H1 (cell line): ENCODE data around the gene GMIP. TPM values are rescaled to one million over a fixed set of nuclear protein-coding genes. Genes with fewer than 3 reads are reported as not detected.

Source experiments
- CTCF ChIA-PET: fragments of 300-600 bp; sonication (Branson Sonifier 250); formaldehyde crosslinking; loops from one replicate; lab custom pipeline; 2021; ENCODE audit not compliant: partially characterized antibody; lab: Charles Lee
- POLR2A ChIA-PET: fragments of 300-600 bp; sonication (Branson Sonifier 250); formaldehyde crosslinking; loops from one replicate; lab custom pipeline; 2021; ENCODE audit warnings: inconsistent platforms; ENCODE audit not compliant: partially characterized antibody; lab: Charles Lee
- DNase-seq, 2 experiments: peaks; one replicate each; pipeline versions ENCODE4 v3.0.0 to v3.0.0-alpha.2; 2010 to 2022; ENCODE audit warnings: low spot score in 2 of 2, low read depth in 1 of 2, mixed read lengths in 1 of 2
- FAIRE-seq: peaks from 2 replicates; lab custom pipeline; 2011; peaks lifted over from hg19 to GRCh38; lab: Jason Lieb, UNC
- H2AFZ ChIP-seq: 2 replicates; pipeline ENCODE4 v1.8.1; 2012; ENCODE audit warnings: low read length, inconsistent platforms
- H2AK5ac ChIP-seq: 2 replicates; pipeline ENCODE4 v1.6.1; 2013; ENCODE audit warnings: low read depth, low read length
- H2BK120ac ChIP-seq: replicated peaks from 2 replicates; pipeline ENCODE3; 2013; ENCODE audit warnings: low read depth, low read length, inconsistent platforms
- H2BK12ac ChIP-seq: 2 replicates; pipeline ENCODE4 v1.6.1; 2013; ENCODE audit warnings: low read depth, low read length
- H2BK15ac ChIP-seq: 2 replicates; pipeline ENCODE4 v1.6.1; 2013; ENCODE audit warnings: low read length
- H2BK20ac ChIP-seq: 2 replicates; pipeline ENCODE4 v1.6.1; 2013; ENCODE audit warnings: low read length
- H2BK5ac ChIP-seq: 2 replicates; pipeline ENCODE4 v1.6.1; 2013; ENCODE audit warnings: low read depth, low read length
- H3K14ac ChIP-seq: 2 replicates; pipeline ENCODE4 v1.6.1; 2013; ENCODE audit warnings: inconsistent platforms; ENCODE audit not compliant: insufficient read length
- H3K18ac ChIP-seq: 2 replicates; pipeline ENCODE4 v1.6.1; 2013; ENCODE audit warnings: low read length; ENCODE audit errors: extremely low read depth
- H3K23ac ChIP-seq: 2 replicates; pipeline ENCODE4 v1.6.1; 2013; ENCODE audit warnings: inconsistent platforms; ENCODE audit not compliant: insufficient read length
- H3K23me2 ChIP-seq: 2 replicates; pipeline ENCODE4 v1.6.1; 2013; ENCODE audit warnings: low read depth, low read length
- H3K27ac ChIP-seq: 2 replicates; pipeline ENCODE4 v1.6.1; 2011; ENCODE audit warnings: low read depth, low read length, inconsistent platforms
- H3K27me3 ChIP-seq, 4 experiments: replicated peaks in 1 of 4; 1 replicate in 1 of 4; 2 replicates in 3 of 4; pipeline versions ENCODE4 v1.6.1 to v1.8.1; 2011 to 2013; ENCODE audit warnings: low read length in 3 of 4, mild to moderate bottlenecking in 3 of 4, inconsistent platforms in 2 of 4, mixed read lengths in 2 of 4, moderate library complexity in 1 of 4; ENCODE audit not compliant: control insufficient read depth in 3 of 4, insufficient read depth in 3 of 4; ENCODE audit errors: extremely low read depth in 1 of 4
- H3K36me3 ChIP-seq, 4 experiments: 2 replicates each; pipeline versions ENCODE4 v1.6.1 to v1.8.1; 2011 to 2013; ENCODE audit warnings: mild to moderate bottlenecking in 4 of 4, low read length in 3 of 4, moderate library complexity in 2 of 4, control low read depth in 1 of 4, inconsistent platforms in 1 of 4; ENCODE audit not compliant: insufficient read depth in 4 of 4, control insufficient read depth in 2 of 4
- H3K4ac ChIP-seq: replicated peaks from 2 replicates; pipeline ENCODE3; 2013; ENCODE audit warnings: low read length, low read depth, mixed read lengths, inconsistent platforms; ENCODE audit not compliant: insufficient read length
- H3K4me1 ChIP-seq, 4 experiments: replicated peaks in 1 of 4; 1 replicate in 1 of 4; 2 replicates in 3 of 4; pipeline versions ENCODE4 v1.6.1 to v1.8.1; 2011 to 2013; ENCODE audit warnings: low read length in 3 of 4, inconsistent platforms in 2 of 4, mixed read lengths in 1 of 4; ENCODE audit not compliant: insufficient read depth in 4 of 4, control insufficient read depth in 3 of 4
- H3K4me2 ChIP-seq, 2 experiments: 2 replicates each; pipeline versions ENCODE4 v1.6.1 to v1.8.1; 2011 to 2013; ENCODE audit warnings: low read depth in 2 of 2, low read length in 2 of 2, control low read depth in 1 of 2, inconsistent platforms in 1 of 2, mild to moderate bottlenecking in 1 of 2; ENCODE audit not compliant: insufficient read depth in 1 of 2
- H3K4me3 ChIP-seq, 4 experiments: fragments of 200-600, 300-600 bp in 1 of 4; sonication (generic), shearing (Covaris generic), sonication (Bioruptor Twin) in 1 of 4; 2 replicates each; pipeline versions ENCODE4 v1.5.1 to v1.8.1; 2011 to 2016; ENCODE audit warnings: low read length in 4 of 4, low read depth in 3 of 4, control low read depth in 2 of 4, inconsistent platforms in 2 of 4, mild to moderate bottlenecking in 2 of 4, mixed read lengths in 1 of 4, moderate library complexity in 1 of 4; ENCODE audit not compliant: insufficient read depth in 2 of 4; ENCODE audit errors: extremely low read depth in 1 of 4
- H3K56ac ChIP-seq: replicated peaks from 2 replicates; pipeline ENCODE3; 2013; ENCODE audit warnings: low read depth, mild to moderate bottlenecking, mixed read lengths, low read length, inconsistent platforms; ENCODE audit not compliant: insufficient read length
- H3K79me1 ChIP-seq: 2 replicates; pipeline ENCODE4 v1.6.1; 2013; ENCODE audit warnings: low read depth, low read length, control low read depth
- H3K79me2 ChIP-seq, 2 experiments: 2 replicates each; pipeline versions ENCODE4 v1.6.1 to v1.8.1; 2012 to 2013; ENCODE audit warnings: low read length in 2 of 2, mild to moderate bottlenecking in 2 of 2, inconsistent platforms in 1 of 2; ENCODE audit not compliant: insufficient read depth in 2 of 2, control insufficient read depth in 1 of 2
- H3K9ac ChIP-seq, 4 experiments: replicated peaks in 1 of 4; 1 replicate in 1 of 4; 2 replicates in 3 of 4; pipeline versions ENCODE4 v1.6.1 to v1.8.1; 2011 to 2013; ENCODE audit warnings: low read depth in 3 of 4, low read length in 3 of 4, control low read depth in 2 of 4, mild to moderate bottlenecking in 2 of 4, moderate library complexity in 2 of 4, inconsistent platforms in 1 of 4; ENCODE audit errors: extremely low read depth in 1 of 4
- H3K9me3 ChIP-seq, 2 experiments: 2 replicates each; pipeline versions ENCODE4 v1.6.1 to v1.8.1; 2012 to 2013; ENCODE audit warnings: mild to moderate bottlenecking in 2 of 2, moderate library complexity in 2 of 2, control low read depth in 1 of 2, inconsistent platforms in 1 of 2, low read depth in 1 of 2, low read length in 1 of 2, mixed read lengths in 1 of 2; ENCODE audit not compliant: insufficient read depth in 2 of 2
- H4K20me1 ChIP-seq, 2 experiments: replicated peaks in 1 of 2; 2 replicates each; pipeline versions ENCODE3 to v1.8.1; 2011 to 2013; ENCODE audit warnings: inconsistent platforms in 2 of 2, low read length in 2 of 2, mild to moderate bottlenecking in 1 of 2; ENCODE audit not compliant: insufficient read depth in 2 of 2, control insufficient read depth in 1 of 2
- H4K5ac ChIP-seq: 2 replicates; pipeline ENCODE4 v1.6.1; 2013; ENCODE audit warnings: low read length, low read depth, mixed read lengths, inconsistent platforms; ENCODE audit not compliant: insufficient read length
- H4K8ac ChIP-seq: 2 replicates; pipeline ENCODE4 v1.8.0; 2013; ENCODE audit warnings: mild to moderate bottlenecking, moderate library complexity, low read length, inconsistent platforms; ENCODE audit not compliant: insufficient read depth; ENCODE audit errors: extremely low read depth
- H4K91ac ChIP-seq: replicated peaks from 2 replicates; pipeline ENCODE3; 2013; ENCODE audit warnings: low read length, mixed read lengths, inconsistent platforms; ENCODE audit not compliant: insufficient read length
- ATF2 ChIP-seq: IDR thresholded peaks from 2 replicates; pipeline ENCODE4 v1.6.1; 2012; ENCODE audit warnings: low read length, inconsistent platforms
- GABPA ChIP-seq: IDR thresholded peaks from 2 replicates; pipeline ENCODE4 v1.6.1; 2011; ENCODE audit warnings: mild to moderate bottlenecking, low read length, moderate library complexity, borderline replicate concordance; ENCODE audit not compliant: insufficient read depth
- HDAC2 ChIP-seq, 2 experiments: fragments of 300-600 bp in 1 of 2; sonication (generic) in 1 of 2; IDR thresholded peaks; 2 replicates each; pipeline ENCODE4 v1.6.1; 2011 to 2012; ENCODE audit warnings: low read depth in 2 of 2, low read length in 2 of 2, mild to moderate bottlenecking in 2 of 2, moderate library complexity in 2 of 2, borderline replicate concordance in 1 of 2, inconsistent platforms in 1 of 2
- KDM1A ChIP-seq: fragments of 200-600, 300-600 bp; sonication (generic); IDR thresholded peaks from 2 replicates; pipeline ENCODE4 v1.7.1; 2016; ENCODE audit warnings: mild to moderate bottlenecking, low read length, borderline replicate concordance
- MAX ChIP-seq: IDR thresholded peaks from 2 replicates; pipeline ENCODE4 v1.6.1; 2012; ENCODE audit warnings: inconsistent platforms
- NANOG ChIP-seq: IDR thresholded peaks from 2 replicates; pipeline ENCODE4 v1.6.1; 2011; ENCODE audit warnings: low read length, low read depth, mild to moderate bottlenecking, inconsistent platforms; ENCODE audit not compliant: insufficient read depth, poor library complexity, severe bottlenecking
- SIX5 ChIP-seq: IDR thresholded peaks from 2 replicates; pipeline ENCODE4 v1.6.1; 2011; ENCODE audit warnings: mild to moderate bottlenecking, low read depth, low read length
- SP1 ChIP-seq: IDR thresholded peaks from 2 replicates; pipeline ENCODE4 v1.6.1; 2011; ENCODE audit warnings: low read depth, low read length
- SP2 ChIP-seq: IDR thresholded peaks from 2 replicates; pipeline ENCODE4 v1.6.1; 2012; ENCODE audit warnings: mild to moderate bottlenecking, low read length, inconsistent platforms
- TBP ChIP-seq: IDR thresholded peaks from 2 replicates; pipeline ENCODE4 v1.6.1; 2011; ENCODE audit warnings: low read depth, low read length, improper control_type of control experiment
- USF2 ChIP-seq: IDR thresholded peaks from 2 replicates; pipeline ENCODE4 v1.6.1; 2011; ENCODE audit warnings: low read length, improper control_type of control experiment
- WGBS, 2 experiments: shearing (Covaris generic) in 1 of 2; methylation state at CpG; one replicate each; pipeline versions ENCODE4 v1.1.6 to v1.1.7; 2013 to 2015; ENCODE audit warnings: low lambda C conversion rate in 2 of 2, mixed read lengths in 2 of 2, inconsistent platforms in 1 of 2, low coverage in 1 of 2, missing lambda C conversion rate in 1 of 2; ENCODE audit not compliant: insufficient replicate concordance in 2 of 2, insufficient coverage in 1 of 2, insufficient read length in 1 of 2; ENCODE audit errors: extremely low coverage in 1 of 2, missing lambda C conversion rate in 1 of 2; 5-methylcytosine and 5-hydroxymethylcytosine counted together
- polyA plus RNA-seq, 7 experiments: library from polyadenylated mRNA; depleted of rRNA in 3 of 7; stranded (reverse) in 5 of 7; unstranded in 2 of 7; fragments of >200 nt in 5 of 7; fragments of 200-250 nt in 2 of 7; gene quantifications; 1 replicate in 5 of 7; 2 replicates in 1 of 7; 4 replicates in 1 of 7; pipeline versions ENCODE4 v1.2.1 to v1.2.3, GENCODE V29; 2011 to 2013; ENCODE audit warnings: missing spikeins in 2 of 7, mixed read lengths in 2 of 7
- total RNA-seq: library from RNA; stranded (reverse); fragmentation: NEBNext Ultra II Directional; extraction: Animal tissue kit (Norgen Biotek cat#: 25700); gene quantifications from 2 replicates; pipeline ENCODE4 v1.2.1, GENCODE V29; 2021

The GMIP gene
- total and polyA plus RNA-seq, 2 of the 8 experiments (the other 6 are each of a cell fraction or from before 2014, with no cell fraction given), result 5.7 to 18.1 TPM

GRCh38 chr19:19594381-19594780, 49.1 kb downstream of the GMIP start:
- Histone ChIP-seq H2BK120ac (no peak overlapping the region), H4K5ac (no peak overlapping the region), H3K14ac (no peak overlapping the region), H2AK5ac (no peak overlapping the region), H2BK12ac (no peak overlapping the region), H3K79me2 (no peaks in the 10 kb centered on the region), H3K4me1 (peaks cover 5 to 12% (median 9%) of the 10 kb centered on the region in 4 experiments), H4K20me1 (no peaks in the 10 kb centered on the region), H4K91ac (no peak overlapping the region), H4K8ac (no peak overlapping the region; the same call in 1 of the 2 replicates), H3K9ac (no peak overlapping the region), H2BK15ac (no peak overlapping the region), H3K9me3 (no peaks in the 10 kb centered on the region), H3K36me3 (no peaks in the 10 kb centered on the region), H3K27ac (no peak overlapping the region), H3K27me3 (no peaks in the 10 kb centered on the region), H3K56ac (no peak overlapping the region), H3K4ac (no peak overlapping the region), H3K4me3 (no peak overlapping the region), H3K18ac (no peak overlapping the region), H3K4me2 (no peak overlapping the region), H2BK20ac (no peak overlapping the region), H2BK5ac (no peak overlapping the region), H3K23ac (no peak overlapping the region), H3K23me2 (no peaks in the 10 kb centered on the region), H2AFZ (no peak overlapping the region), H3K79me1 (no peaks in the 10 kb centered on the region)
- POLR2A ChIA-PET, result interaction anchor here (0.6 to 1.2 kb wide), 2 partner anchors 8 to 38 kb away, joined by 3 to 4 read pairs; no protein-coding TSS in a partner anchor
- CTCF ChIA-PET, result interaction anchor here (0.6 to 1.0 kb wide), 2 partner anchors 11 to 97 kb away, joined by 3 read pairs; no protein-coding TSS in a partner anchor
- 93% methylated on average over 4 of the region's 4 CpGs; no CpG with 5 or more reads in 1 of the 2 experiments for WGBS, 2 experiments
- no peak for FAIRE-seq
- DNase-seq, result no peak
- TF ChIP-seq TBP (no peak), GABPA (no peak), HDAC2 (IDR thresholded peaks at IDR 0.05; ENCODE audit: borderline replicate concordance in 1 of 2, low read depth in 2 of 2, low read length in 2 of 2) (no peak), SP2 (no peak), SIX5 (no peak), ATF2 (no peak), SP1 (no peak), USF2 (no peak), NANOG (no peak), MAX (no peak), KDM1A (no peak)
